ENCODE data around the gene ZNF546.

ZNF546 gene

DNA sequence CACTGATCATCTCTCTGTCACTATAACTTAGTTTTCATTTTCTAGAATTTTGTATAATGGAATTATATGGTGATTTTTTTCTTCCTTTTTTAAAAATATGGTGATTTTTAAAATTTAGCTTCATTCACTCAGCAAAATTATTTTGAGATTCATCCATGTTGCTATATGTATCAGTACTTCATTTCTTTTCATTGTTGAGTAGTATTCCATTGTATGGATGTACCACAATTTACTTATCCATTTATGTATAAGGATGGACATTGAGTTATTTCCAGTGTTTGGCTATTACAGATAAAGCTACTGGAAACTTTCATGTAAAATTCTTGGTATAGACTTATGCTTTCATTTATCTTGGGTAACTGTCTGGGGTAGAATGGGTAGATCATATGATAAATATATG is 12.8 kb downstream of the ZNF546 start:
- Histone ChIP-seq H3K27me3 (no peaks in the 10 kb centered on the region), H3K4me1 (no peaks in the 10 kb centered on the region), H3K9me3 (no peaks in the 10 kb centered on the region), H3K36me3 (no peaks in the 10 kb centered on the region), H3K4me3 (ENCODE audit: low read depth, low read length) (no peak overlapping the region)
- TF ChIP-seq, protein P1, sequence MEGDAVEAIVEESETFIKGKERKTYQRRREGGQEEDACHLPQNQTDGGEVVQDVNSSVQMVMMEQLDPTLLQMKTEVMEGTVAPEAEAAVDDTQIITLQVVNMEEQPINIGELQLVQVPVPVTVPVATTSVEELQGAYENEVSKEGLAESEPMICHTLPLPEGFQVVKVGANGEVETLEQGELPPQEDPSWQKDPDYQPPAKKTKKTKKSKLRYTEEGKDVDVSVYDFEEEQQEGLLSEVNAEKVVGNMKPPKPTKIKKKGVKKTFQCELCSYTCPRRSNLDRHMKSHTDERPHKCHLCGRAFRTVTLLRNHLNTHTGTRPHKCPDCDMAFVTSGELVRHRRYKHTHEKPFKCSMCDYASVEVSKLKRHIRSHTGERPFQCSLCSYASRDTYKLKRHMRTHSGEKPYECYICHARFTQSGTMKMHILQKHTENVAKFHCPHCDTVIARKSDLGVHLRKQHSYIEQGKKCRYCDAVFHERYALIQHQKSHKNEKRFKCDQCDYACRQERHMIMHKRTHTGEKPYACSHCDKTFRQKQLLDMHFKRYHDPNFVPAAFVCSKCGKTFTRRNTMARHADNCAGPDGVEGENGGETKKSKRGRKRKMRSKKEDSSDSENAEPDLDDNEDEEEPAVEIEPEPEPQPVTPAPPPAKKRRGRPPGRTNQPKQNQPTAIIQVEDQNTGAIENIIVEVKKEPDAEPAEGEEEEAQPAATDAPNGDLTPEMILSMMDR (IDR thresholded peaks at IDR 0.05; ENCODE audit: low read depth, low read length): no peak
- DNase-seq: no peak

DNA sequence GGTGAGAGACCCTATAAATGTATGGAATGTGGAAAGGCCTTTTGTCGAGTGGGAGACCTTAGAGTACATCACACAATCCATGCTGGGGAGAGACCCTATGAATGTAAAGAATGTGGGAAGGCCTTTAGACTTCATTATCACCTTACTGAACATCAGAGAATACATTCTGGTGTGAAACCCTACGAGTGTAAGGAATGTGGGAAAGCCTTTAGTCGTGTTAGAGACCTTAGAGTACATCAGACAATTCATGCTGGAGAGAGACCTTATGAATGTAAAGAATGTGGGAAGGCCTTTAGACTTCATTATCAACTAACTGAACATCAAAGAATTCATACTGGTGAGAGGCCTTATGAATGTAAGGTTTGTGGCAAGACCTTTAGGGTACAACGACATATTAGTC is 17.1 kb downstream of the ZNF546 start:
- no peak for DNase-seq
- TF ChIP-seq, protein P1 (IDR thresholded peaks at IDR 0.05; ENCODE audit: low read depth, low read length): no peak
- Histone ChIP-seq H3K4me3 (ENCODE audit: low read depth, low read length) (no peak overlapping the region), H3K9me3 (no peaks in the 10 kb centered on the region), H3K36me3 (no peaks in the 10 kb centered on the region), H3K4me1 (no peaks in the 10 kb centered on the region), H3K27me3 (no peaks in the 10 kb centered on the region)

DNA sequence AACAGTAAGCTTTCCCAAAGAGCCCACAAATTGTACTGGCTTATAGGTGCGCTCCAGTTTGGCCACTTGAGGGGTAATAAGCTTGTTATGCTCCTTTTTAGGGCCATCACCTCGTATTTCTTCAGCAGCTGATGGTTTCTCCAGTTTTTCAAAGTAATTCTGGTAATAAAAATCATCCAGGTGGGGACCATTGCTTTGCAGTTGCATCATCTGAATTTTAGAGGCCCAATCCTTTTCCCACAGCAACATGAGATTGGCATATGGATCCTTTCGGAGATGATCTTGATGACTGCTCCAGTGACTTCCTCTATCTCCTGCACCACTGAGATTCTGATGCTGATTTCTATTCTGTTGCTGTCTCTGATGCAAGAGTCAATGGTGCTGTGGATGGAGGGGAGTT is 27.1 kb downstream of the ZNF546 start:
- Histone ChIP-seq H3K4me1 (no peaks in the 10 kb centered on the region), H3K36me3 (no peaks in the 10 kb centered on the region), H3K27me3 (no peaks in the 10 kb centered on the region), H3K9me3 (peaks cover 8% of the 10 kb centered on the region), H3K4me3 (ENCODE audit: low read depth, low read length) (no peak overlapping the region)
- DNase-seq: no peak
- TF ChIP-seq, protein P1 (IDR thresholded peaks at IDR 0.05; ENCODE audit: low read depth, low read length): no peak

- Histone ChIP-seq H3K9me3 (peaks cover 8% of the 10 kb centered on the region), H3K4me3 (ENCODE audit: low read depth, low read length) (no peak overlapping the region), H3K36me3 (no peaks in the 10 kb centered on the region), H3K4me1 (no peaks in the 10 kb centered on the region), H3K27me3 (no peaks in the 10 kb centered on the region)
- TF ChIP-seq, protein P1 (IDR thresholded peaks at IDR 0.05; ENCODE audit: low read depth, low read length): no peak
- DNase-seq: no peak
Observed at GRCh38 chr19:40025938-40026596, 29.2 kb downstream of the ZNF546 start.

DNA sequence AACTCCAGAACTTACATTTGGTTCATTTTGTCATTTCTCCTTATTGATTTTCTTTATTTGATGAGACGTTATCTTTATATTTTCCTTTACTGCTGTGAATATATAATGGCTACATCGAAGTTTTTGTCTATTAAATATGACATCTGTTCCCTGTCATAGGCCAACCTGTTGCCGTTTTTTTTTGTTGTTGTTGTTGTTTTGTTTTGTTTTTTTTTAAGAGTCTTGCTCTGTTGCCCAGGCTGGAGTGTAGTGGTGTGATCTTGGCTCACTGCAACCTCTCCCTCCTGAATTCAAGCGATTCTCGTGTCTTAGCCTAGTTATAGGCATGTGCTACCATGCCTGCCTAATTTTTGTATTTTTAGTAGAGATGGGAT is 29.7 kb downstream of the ZNF546 start:
- TF ChIP-seq, protein P1 (IDR thresholded peaks at IDR 0.05; ENCODE audit: low read depth, low read length): no peak
- no peaks in the 10 kb centered on the region for H3K36me3 ChIP-seq
- H3K4me3 ChIP-seq (ENCODE audit: low read depth, low read length): no peak overlapping the region
- no peaks in the 10 kb centered on the region for H3K4me1 ChIP-seq
- no peak for DNase-seq
- peaks cover 8% of the 10 kb centered on the region for H3K9me3 ChIP-seq
- H3K27me3 ChIP-seq: no peaks in the 10 kb centered on the region

- Histone ChIP-seq H3K4me3 (ENCODE audit: low read depth, low read length) (no peak overlapping the region), H3K4me1 (no peaks in the 10 kb centered on the region), H3K36me3 (peaks cover 2% of the 10 kb centered on the region; the same call in 1 of the 2 replicates), H3K27me3 (no peaks in the 10 kb centered on the region), H3K9me3 (peaks cover 10% of the 10 kb centered on the region)
- TF ChIP-seq, protein P1 (IDR thresholded peaks at IDR 0.05; ENCODE audit: low read depth, low read length): no peak
- no peak for DNase-seq
Observed at GRCh38 chr19:40033989-40034560, 37.2 kb downstream of the ZNF546 start.
